Left lung (tissue), 10 donors: ENCODE results near the gene GMPPA. TPM values are rescaled to one million over a fixed set of nuclear protein-coding genes. Genes with fewer than 3 reads are reported as not detected.
A peak's percentile ranks its signal among the peaks of the same experiment; 100 is the strongest.

Source experiments
- ATAC-seq: fragments of 200-7000 bp; cut with Tn5 transposase; one replicate; pipeline ENCODE4 v1.9.1; 2020; ENCODE audit warnings: moderate library complexity
- DNase-seq, 4 donors: peaks; one replicate each; pipeline ENCODE4 v3.0.0-alpha.2; 2013 to 2020
- H3K27ac ChIP-seq, 2 donors: fragments of 200-600 bp; sonication (generic) in 1 of 2; one replicate each; pipeline versions ENCODE4 v1.5.0 to v1.8.0; 2020 to 2021
- H3K27me3 ChIP-seq, 2 donors: fragments of 200-600 bp; sonication (generic) in 1 of 2; one replicate each; pipeline versions ENCODE4 v1.5.0 to v1.8.0; 2020 to 2021
- H3K36me3 ChIP-seq, 2 donors: fragments of 200-600 bp; sonication (generic) in 1 of 2; one replicate each; pipeline versions ENCODE4 v1.5.0 to v1.8.0; 2020 to 2021
- H3K4me1 ChIP-seq, 2 donors: fragments of 200-600 bp; one replicate each; pipeline ENCODE4 v1.8.0; 2021
- H3K4me3 ChIP-seq, 2 donors: fragments of 200-600 bp; sonication (generic) in 1 of 2; one replicate each; pipeline versions ENCODE4 v1.5.0 to v1.8.0; 2020 to 2021; ENCODE audit warnings: mild to moderate bottlenecking in 1 of 2
- H3K9me3 ChIP-seq, 2 donors: fragments of 200-600 bp; sonication (generic) in 1 of 2; one replicate each; pipeline versions ENCODE4 v1.5.0 to v1.8.0; 2020 to 2021
- intact Hi-C, 2 donors: fragments of 100-400 bp; cut with DNase I; formaldehyde crosslinking; loops; one replicate each; pipeline versions ENCODE4 v1.11.2 to v1.14.2; 2022
- polyA plus RNA-seq, 6 donors: library from polyadenylated mRNA; unstranded; fragments of 120-200 nt; gene quantifications; one replicate each; pipeline ENCODE4 v1.2.1, GENCODE V29; 2013; ENCODE audit not compliant: insufficient read length in 6 of 6
- total RNA-seq, 2 donors: library from RNA; stranded (reverse); fragmentation: NEBNext Ultra II Directional; extraction: Animal tissue kit (Norgen Biotek cat#: 25700); gene quantifications; one replicate each; pipeline ENCODE4 v1.2.1, GENCODE V29; 2021
- TF ChIP-seq, protein P1 (sequence below), 2 donors: fragments of 200-600 bp; sonication (generic) in 1 of 2; IDR thresholded peaks; one replicate each; pipeline versions ENCODE4 v1.5.0 to v1.8.0; 2021; ENCODE audit warnings: antibody characterized with exemption in 2 of 2
- donor health status: DM: no; HTN: yes; CAD: no.
- donor health status: DM: no; HTN: no; CAD: no.

The GMPPA gene
- total and polyA plus RNA-seq, 8 donors = 20.6 to 50.1 (median 25.4) TPM

DNA sequence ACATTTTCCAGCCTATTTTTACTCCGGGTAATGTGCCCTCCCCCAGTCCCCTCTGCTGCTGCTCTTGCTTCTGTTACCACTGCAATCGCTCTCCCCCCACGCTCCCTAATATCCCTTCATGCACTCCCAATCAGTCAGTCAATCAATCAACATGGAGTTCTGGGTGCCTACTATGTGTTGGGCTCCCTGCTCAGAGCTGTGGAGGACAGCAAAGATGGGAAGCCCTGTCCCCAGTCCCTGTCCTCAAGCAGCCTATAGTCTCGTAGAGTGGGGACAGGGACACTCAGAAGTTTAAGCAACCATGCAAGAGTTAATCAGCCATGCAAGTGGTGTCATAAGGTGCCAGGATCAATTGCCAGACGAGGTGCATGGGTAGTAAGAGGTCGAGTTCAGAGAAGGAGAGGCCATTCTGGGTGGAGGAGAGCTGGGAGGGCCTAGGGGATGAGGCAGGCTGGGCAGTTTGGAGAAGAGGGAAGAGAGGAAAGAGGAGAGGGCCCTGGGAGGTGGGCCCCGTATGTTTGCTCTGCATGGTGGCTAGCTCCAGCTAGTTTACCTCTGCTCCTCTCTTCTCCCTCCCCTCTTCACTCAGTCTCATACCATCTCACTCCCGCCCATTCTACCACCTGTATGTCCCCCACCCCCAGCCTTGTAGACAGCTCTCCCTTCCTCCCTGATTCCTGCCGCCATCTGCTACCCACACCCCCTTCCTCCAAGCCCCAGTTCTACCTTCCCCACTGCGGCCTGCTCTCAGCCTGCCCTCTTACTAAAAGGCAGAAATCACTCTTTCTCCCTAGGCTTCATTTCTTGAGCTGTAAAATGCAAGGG, 19.5 kb downstream of the GMPPA start:
- H3K9me3 ChIP-seq = no peaks in the 10 kb centered on the region
- peaks cover 0 to 15% of the 10 kb centered on the region in 2 donors for H3K4me1 ChIP-seq
- intact Hi-C loops = no loop called here
- peaks cover 39 to 100% of the 10 kb centered on the region in 2 donors for H3K27me3 ChIP-seq
- DNase-seq = no peak
- H3K4me3 ChIP-seq = no peak overlapping the region
- no peak overlapping the region for H3K27ac ChIP-seq
- H3K36me3 ChIP-seq = no peaks in the 10 kb centered on the region
- TF ChIP-seq, protein P1, sequence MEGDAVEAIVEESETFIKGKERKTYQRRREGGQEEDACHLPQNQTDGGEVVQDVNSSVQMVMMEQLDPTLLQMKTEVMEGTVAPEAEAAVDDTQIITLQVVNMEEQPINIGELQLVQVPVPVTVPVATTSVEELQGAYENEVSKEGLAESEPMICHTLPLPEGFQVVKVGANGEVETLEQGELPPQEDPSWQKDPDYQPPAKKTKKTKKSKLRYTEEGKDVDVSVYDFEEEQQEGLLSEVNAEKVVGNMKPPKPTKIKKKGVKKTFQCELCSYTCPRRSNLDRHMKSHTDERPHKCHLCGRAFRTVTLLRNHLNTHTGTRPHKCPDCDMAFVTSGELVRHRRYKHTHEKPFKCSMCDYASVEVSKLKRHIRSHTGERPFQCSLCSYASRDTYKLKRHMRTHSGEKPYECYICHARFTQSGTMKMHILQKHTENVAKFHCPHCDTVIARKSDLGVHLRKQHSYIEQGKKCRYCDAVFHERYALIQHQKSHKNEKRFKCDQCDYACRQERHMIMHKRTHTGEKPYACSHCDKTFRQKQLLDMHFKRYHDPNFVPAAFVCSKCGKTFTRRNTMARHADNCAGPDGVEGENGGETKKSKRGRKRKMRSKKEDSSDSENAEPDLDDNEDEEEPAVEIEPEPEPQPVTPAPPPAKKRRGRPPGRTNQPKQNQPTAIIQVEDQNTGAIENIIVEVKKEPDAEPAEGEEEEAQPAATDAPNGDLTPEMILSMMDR (IDR thresholded peaks at IDR 0.05) = no peak
- no peak for ATAC-seq

DNA sequence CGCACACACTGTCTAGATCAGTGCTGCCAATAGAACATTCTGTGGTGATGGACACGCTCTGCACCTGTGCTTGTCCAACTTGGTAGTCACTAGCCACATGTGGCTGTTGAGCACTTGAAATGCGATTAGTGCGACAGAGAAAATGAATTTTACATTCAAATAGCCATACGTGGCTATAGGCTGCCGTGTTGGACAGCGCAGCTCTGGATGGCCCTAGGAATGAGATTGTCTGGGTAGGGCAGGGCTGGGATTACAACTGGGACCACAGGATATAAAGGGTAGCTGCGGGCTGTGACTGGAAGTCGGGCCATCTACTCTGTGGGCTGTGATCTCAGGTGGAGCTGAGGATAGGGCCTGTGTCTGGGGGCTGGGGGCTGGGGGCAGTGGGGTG, 20.8 kb downstream of the GMPPA start:
- peaks cover 0 to 10% of the 10 kb centered on the region in 2 donors for H3K4me1 ChIP-seq
- TF ChIP-seq, protein P1 (IDR thresholded peaks at IDR 0.05) = no peak
- H3K9me3 ChIP-seq = no peaks in the 10 kb centered on the region
- no peaks in the 10 kb centered on the region for H3K36me3 ChIP-seq
- ATAC-seq (no peak), DNase-seq (no peak)
- no peak overlapping the region for H3K27ac ChIP-seq
- H3K4me3 ChIP-seq = no peak overlapping the region
- peaks cover 40 to 100% of the 10 kb centered on the region in 2 donors for H3K27me3 ChIP-seq
- intact Hi-C loops = no loop called here

DNA sequence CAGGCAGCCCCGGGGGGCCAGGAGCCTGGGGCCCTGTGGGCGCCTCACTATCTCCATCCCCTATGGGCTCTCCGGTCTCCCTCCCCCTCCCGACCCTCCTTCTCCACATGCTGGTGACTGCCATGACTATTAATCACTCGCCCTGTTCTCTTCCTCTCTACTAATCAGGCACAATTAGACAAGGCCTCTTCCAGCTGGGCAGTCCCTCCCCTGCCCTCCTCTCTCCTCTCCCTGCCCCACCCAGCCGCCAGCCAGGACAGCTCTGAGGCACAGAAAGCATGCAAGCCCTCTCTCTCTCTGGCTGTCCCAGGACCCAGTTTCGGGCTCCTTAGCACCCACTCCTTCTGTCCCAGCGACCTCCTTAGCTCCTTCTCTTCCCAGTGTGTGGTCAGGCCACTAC, 21.4 kb downstream of the GMPPA start:
- DNase-seq (peak in 1 of 4 donors; percentile 48), ATAC-seq (no peak)
- Histone ChIP-seq H3K36me3 (no peaks in the 10 kb centered on the region), H3K4me1 (peaks cover 0 to 9% of the 10 kb centered on the region in 2 donors), H3K4me3 (no peak overlapping the region), H3K27ac (no peak overlapping the region), H3K9me3 (no peaks in the 10 kb centered on the region), H3K27me3 (peaks cover 40 to 100% of the 10 kb centered on the region in 2 donors)
- intact Hi-C loops = no loop called here
- TF ChIP-seq, protein P1 (IDR thresholded peaks at IDR 0.05) = no peak

DNA sequence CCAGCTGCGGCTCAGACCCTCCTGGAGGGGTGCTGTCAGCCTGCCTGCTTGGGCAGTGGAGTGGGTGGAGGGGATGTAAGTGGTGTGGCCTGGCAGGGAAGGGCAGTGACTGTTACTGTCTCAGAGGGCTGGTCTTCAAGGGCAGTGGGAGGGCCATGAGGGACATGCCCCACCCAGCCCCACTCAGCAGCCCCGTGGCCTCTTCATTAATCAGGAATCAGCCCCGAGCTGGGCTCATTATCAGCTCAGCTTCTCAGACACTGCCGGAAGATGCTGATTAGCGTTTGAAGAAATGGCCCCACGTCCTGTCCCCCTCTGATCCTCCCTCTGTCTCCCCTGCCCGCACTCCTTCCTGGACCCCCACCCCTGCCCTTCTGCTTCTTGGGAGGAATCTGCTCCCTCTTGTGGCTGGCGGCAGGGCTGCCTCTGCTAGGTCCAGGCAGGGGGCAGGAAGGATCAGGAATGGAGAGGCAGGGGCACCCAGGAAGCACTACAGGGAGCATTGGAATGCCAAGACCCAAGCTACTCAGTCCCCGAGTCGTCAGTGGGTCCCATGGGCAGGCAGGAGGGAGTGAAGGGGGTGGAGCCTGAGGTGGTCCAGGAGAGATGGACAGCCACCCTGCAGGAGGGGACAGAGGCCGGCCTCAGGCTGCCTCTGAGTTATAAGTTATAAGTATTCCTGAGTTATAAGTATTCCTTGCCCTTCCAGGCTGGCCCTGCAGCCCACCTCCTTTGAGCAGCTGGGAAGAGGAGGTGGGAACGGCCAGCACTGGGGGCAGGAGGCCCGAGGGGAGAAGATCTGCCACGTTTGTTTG, 22.6 kb downstream of the GMPPA start:
- DNase-seq = peak in 2 of 4 donors; percentile 47
- Histone ChIP-seq H3K27me3 (peaks cover 37 to 100% of the 10 kb centered on the region in 2 donors), H3K9me3 (no peaks in the 10 kb centered on the region), H3K27ac (no peak overlapping the region), H3K4me3 (no peak overlapping the region), H3K4me1 (peaks cover 0 to 9% of the 10 kb centered on the region in 2 donors), H3K36me3 (no peaks in the 10 kb centered on the region)
- peak; percentile 57 for ATAC-seq
- intact Hi-C loops = no loop called here
- TF ChIP-seq, protein P1 (IDR thresholded peaks at IDR 0.05) = peak; percentile 18 to 27
